ENCODE data around the gene PIN4. TPM values are rescaled to one million over a fixed set of nuclear protein-coding genes. Genes with fewer than 3 reads are reported as not detected.

Gene PIN4
- total RNA-seq, 1 donor from 2014 or later, result 3.6 TPM

DNA sequence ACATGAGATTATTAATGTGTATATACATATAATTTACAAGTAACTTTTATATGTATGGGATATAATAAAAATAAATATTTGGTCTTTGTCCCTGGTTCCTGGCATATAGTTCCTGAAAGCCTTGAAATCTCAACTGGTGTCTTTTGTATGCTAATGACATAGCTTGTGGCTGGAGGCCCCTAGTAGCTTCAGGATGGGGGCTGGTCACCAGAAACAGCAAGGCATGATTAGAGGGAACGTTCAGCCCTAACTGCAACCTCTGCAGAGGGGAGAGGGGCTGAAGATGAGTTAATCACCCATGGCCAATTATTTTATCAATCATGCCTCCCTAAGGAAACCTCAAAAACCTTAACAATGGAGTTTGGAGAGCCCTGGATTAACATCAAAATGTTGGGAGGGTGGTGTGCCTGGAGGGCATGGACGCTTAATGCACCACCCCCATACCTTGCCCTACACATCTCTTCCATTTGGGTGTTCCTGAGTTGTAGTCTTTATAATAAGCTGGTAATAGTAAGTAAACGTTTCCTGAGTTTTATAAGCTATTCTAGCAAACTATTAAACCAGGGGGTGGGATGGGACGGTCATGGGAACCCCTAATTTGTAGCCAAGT, 21.3 kb downstream of the PIN4 start:
- intact Hi-C loops (cut with DNase I), result no loop called here
- Histone ChIP-seq H3K36me3 (peaks cover 0 to 19% of the 10 kb centered on the region in 2 donors), H3K4me1 (no peaks in the 10 kb centered on the region), H3K27me3 (no peaks in the 10 kb centered on the region), H3K9me3 (no peaks in the 10 kb centered on the region), H3K4me3 (no peak overlapping the region), H3K27ac (no peak overlapping the region)
- TF ChIP-seq CTCF (IDR thresholded peaks at IDR 0.05), result no peak
- no peak for DNase-seq (ENCODE audit: low spot score in 2 of 2)

DNA sequence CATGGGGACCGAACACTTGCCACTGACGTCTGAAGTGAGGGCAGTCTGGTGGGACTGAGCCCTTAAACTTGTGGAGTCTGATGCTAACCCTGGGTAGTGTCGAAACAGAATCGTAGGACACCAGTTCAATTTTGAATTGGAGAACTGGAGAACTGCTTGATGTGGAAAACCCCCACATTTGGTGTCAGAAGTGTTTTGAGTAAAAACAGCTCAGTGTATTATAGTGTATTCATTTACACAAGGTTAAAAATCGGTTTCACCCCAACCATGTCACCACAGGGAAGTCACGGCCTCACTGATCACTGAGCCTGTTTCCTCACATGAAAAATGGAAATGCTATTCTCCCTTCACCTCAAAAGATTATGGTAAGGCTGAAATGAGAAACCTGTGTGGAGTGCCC, 21.9 kb downstream of the PIN4 start:
- Histone ChIP-seq H3K4me1 (no peaks in the 10 kb centered on the region), H3K36me3 (peaks cover 0 to 17% of the 10 kb centered on the region in 2 donors), H3K27me3 (no peaks in the 10 kb centered on the region), H3K9me3 (no peaks in the 10 kb centered on the region), H3K4me3 (no peak overlapping the region), H3K27ac (no peak overlapping the region)
- no peak for TF ChIP-seq CTCF (IDR thresholded peaks at IDR 0.05)
- no peak for DNase-seq (ENCODE audit: low spot score in 2 of 2)
- intact Hi-C loops (cut with DNase I), result no loop called here

- intact Hi-C loops (cut with DNase I), result no loop called here
- DNase-seq (ENCODE audit: low spot score in 2 of 2), result no peak
- no peak for TF ChIP-seq CTCF (IDR thresholded peaks at IDR 0.05)
These were observed 24.1 kb downstream of the PIN4 start for GRCh38 chrX:72205706-72206105.

DNA sequence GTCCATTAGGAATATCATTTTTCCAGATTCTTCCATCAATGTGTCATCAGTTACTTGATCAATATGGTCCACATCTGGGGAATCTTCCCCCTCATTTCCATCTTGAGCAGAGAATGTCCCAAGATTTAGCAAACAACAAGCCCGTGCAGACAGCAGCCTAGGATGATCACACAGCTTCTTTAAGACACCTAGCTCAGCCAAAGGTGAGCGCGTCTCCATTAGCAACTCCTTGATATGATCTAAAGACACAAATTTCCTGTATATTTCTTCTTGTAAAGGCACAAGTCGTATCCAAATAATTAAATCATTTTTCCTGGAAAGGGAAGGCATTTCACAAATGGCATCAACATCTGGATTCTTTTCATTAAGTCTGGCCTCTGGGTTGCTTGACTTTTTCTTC, 25.8 kb downstream of the PIN4 start:
- TF ChIP-seq CTCF (IDR thresholded peaks at IDR 0.05), result no peak
- H3K27me3 ChIP-seq, result no peaks in the 10 kb centered on the region
- intact Hi-C loops (cut with DNase I), result no loop called here
- DNase-seq (ENCODE audit: low spot score in 2 of 2), result no peak
- no peaks in the 10 kb centered on the region for H3K9me3 ChIP-seq
- no peak overlapping the region for H3K4me3 ChIP-seq
- H3K27ac ChIP-seq, result no peak overlapping the region
- H3K4me1 ChIP-seq, result no peaks in the 10 kb centered on the region
- peaks cover 0 to 8% of the 10 kb centered on the region in 2 donors for H3K36me3 ChIP-seq

More at GRCh38 chrX:72205706-72206105, 24.1 kb downstream of the PIN4 start:
- Histone ChIP-seq H3K4me3 (no peak overlapping the region), H3K4me1 (no peaks in the 10 kb centered on the region), H3K27ac (no peak overlapping the region), H3K27me3 (no peaks in the 10 kb centered on the region), H3K36me3 (peaks cover 0 to 8% of the 10 kb centered on the region in 2 donors), H3K9me3 (no peaks in the 10 kb centered on the region)

DNA sequence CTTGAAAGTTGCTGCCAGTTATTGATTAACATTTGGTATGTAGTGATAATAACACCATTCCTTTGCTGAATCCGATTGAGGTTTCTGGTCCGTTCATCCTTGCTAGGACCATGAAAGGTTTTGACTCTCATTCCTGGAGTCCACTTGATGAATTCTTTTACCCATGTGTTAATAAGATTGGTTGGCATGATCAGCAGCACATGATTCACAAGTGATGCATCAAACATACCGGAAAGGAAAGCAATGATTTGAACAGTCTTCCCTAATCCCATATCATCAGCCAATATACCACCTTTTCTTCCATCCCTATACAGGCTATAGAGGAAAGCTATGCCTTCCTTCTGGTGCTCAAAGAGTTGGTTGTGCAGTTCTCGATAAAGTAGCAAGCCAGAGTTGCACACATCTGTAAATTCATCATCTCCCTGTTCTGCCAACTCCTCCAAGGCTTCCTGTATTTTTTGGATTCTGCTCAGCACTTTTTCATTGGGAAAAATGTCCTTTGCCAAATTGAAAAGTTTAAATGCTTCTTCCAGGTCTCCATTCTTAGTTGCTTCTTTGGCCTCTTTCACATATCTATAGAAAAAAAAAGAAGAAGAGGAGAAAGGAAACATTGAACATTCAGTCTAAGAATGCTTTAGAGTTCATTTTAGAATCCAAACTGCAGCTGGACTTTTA, 26.7 kb downstream of the PIN4 start:
- H3K9me3 ChIP-seq, result no peaks in the 10 kb centered on the region
- no peaks in the 10 kb centered on the region for H3K27me3 ChIP-seq

More for the DNA sequence above, 26.7 kb downstream of the PIN4 start:
- no peak overlapping the region for H3K4me3 ChIP-seq
- no peak overlapping the region for H3K27ac ChIP-seq
- no peaks in the 10 kb centered on the region for H3K4me1 ChIP-seq
- intact Hi-C loops (cut with DNase I), result no loop called here
- no peak for DNase-seq (ENCODE audit: low spot score in 2 of 2)
- H3K36me3 ChIP-seq, result peaks cover 0 to 8% of the 10 kb centered on the region in 2 donors
- TF ChIP-seq CTCF (IDR thresholded peaks at IDR 0.05), result no peak
